Heart right ventricle (tissue), 16 donors: ENCODE data around the gene TAF4. TPM values are rescaled to one million over a fixed set of nuclear protein-coding genes. Genes with fewer than 3 reads are reported as not detected.

Experiments
- ATAC-seq, 8 donors: fragments of 200-7000 bp; cut with Tn5 transposase; one replicate each; pipeline ENCODE4 v1.9.1; 2020; ENCODE audit warnings: mild to moderate bottlenecking in 8 of 8, moderate library complexity in 8 of 8, moderate number of reproducible peaks in 1 of 8
- DNase-seq, 2 donors: peaks; one replicate each; pipeline ENCODE4 v3.0.0-alpha.2; 2020
- H3K27ac ChIP-seq, 10 donors: fragments of 200-600 bp; sonication (generic) in 2 of 10; one replicate each; pipeline versions ENCODE4 v1.5.0 to v1.8.0; 2020 to 2022; ENCODE audit warnings: mild to moderate bottlenecking in 3 of 10
- H3K27me3 ChIP-seq, 7 donors: fragments of 200-600 bp; one replicate each; pipeline ENCODE4 v1.8.0; 2021 to 2022; ENCODE audit warnings: mild to moderate bottlenecking in 2 of 7
- H3K36me3 ChIP-seq, 9 donors: fragments of 200-600 bp; sonication (generic) in 1 of 9; one replicate each; pipeline versions ENCODE4 v1.5.0 to v1.8.0; 2020 to 2022; ENCODE audit warnings: mild to moderate bottlenecking in 2 of 9
- H3K4me1 ChIP-seq, 9 donors: fragments of 200-600 bp; sonication (generic) in 1 of 9; one replicate each; pipeline versions ENCODE4 v1.5.0 to v1.8.0; 2020 to 2022; ENCODE audit warnings: mild to moderate bottlenecking in 4 of 9
- H3K4me3 ChIP-seq, 10 donors: fragments of 200-600 bp; sonication (generic) in 2 of 10; one replicate each; pipeline versions ENCODE4 v1.5.0 to v1.8.0; 2020 to 2022; ENCODE audit warnings: mild to moderate bottlenecking in 7 of 10, moderate library complexity in 2 of 10
- H3K9me3 ChIP-seq, 11 donors: fragments of 200-600 bp in 10 of 11; sonication (generic) in 2 of 11; one replicate each; pipeline versions ENCODE4 v1.5.0 to v1.8.0; 2013 to 2022; ENCODE audit warnings: mild to moderate bottlenecking in 2 of 11, control low read depth in 1 of 11, moderate library complexity in 1 of 11
- WGBS, 2 donors: extraction: QIAGEN DNeasy Blood & Tissue Kit; methylation state at CpG; one replicate each; pipeline ENCODE4 v1.1.7; 2013; ENCODE audit warnings: inconsistent platforms in 1 of 2; 5-methylcytosine and 5-hydroxymethylcytosine counted together
- intact Hi-C, 10 donors: fragments of 100-400 bp; cut with DNase I; formaldehyde crosslinking; loops; one replicate each; pipeline versions ENCODE4 v1.11.1 to v1.14.2; 2022
- polyA plus RNA-seq, 2 donors: library from polyadenylated mRNA; stranded (reverse); fragments of 200-250 nt; gene quantifications; one replicate each; pipeline ENCODE4 v1.2.3, GENCODE V29; 2013
- total RNA-seq, 10 donors: library from RNA; stranded (reverse); fragmentation: NEBNext Ultra II Directional in 3 of 10; extraction: Animal tissue kit (Norgen Biotek cat#: 25700) in 3 of 10; gene quantifications; one replicate each; pipeline versions ENCODE4 v1.2.1 to v1.2.4, GENCODE V29; 2021 to 2023
- TF ChIP-seq, protein P1 (sequence below), 9 donors: fragments of 200-600 bp; sonication (generic) in 2 of 9; IDR thresholded peaks; one replicate each; pipeline versions ENCODE4 v1.5.0 to v1.8.0; 2021 to 2022; ENCODE audit warnings: antibody characterized with exemption in 9 of 9, mild to moderate bottlenecking in 5 of 9, moderate library complexity in 1 of 9
- donor health status: Arrhythmogenic right ventricular cardiomyopathy.
- donor health status: ischemic (EF 13 %, LVEDD 7.1; RV severe dilation, severe dysfunction).
- donor health status: healthy with polysubstance abuse.
- donor health status: DM: no; HTN: yes; CAD: no.
- donor health status: DM: no; HTN: no; CAD: no.
- donor health status: ischemic (EF 25% LVEDD 6.9; RV normal size, moderate dysfunction).
- donor health status: ischemic (EF 25% LVEDD 5.7; RV mildly dilated, moderate dysfunction).
- donor health status: healthy.
- donor health status: DM: yes; HTN: yes; CAD: no.
- donor health status: Ischemic cardiomyopathy.
- donor health status: ischemic (EF 35%, LVEDD 5.7; RV mildly dilated, moderate dysfunction).
- donor health status: nonischemic (EF 11% LVEDD 7.7; RV severe dilation, severe dysfunction).
- donor health status: DM: yes; HTN: yes; CAD: no.
- donor health status: PGD.
- donor health status: ischemic (EF 29% LVEDD 5.4; RV normal size, mild dysfunction).
- donor health status: nonischemic (EF 23%, LVEDD 6.1; RV moderate dilation, normal function).

Gene TAF4
- total and polyA plus RNA-seq, 12 donors, result 3.7 to 14.8 (median 11.0) TPM

DNA sequence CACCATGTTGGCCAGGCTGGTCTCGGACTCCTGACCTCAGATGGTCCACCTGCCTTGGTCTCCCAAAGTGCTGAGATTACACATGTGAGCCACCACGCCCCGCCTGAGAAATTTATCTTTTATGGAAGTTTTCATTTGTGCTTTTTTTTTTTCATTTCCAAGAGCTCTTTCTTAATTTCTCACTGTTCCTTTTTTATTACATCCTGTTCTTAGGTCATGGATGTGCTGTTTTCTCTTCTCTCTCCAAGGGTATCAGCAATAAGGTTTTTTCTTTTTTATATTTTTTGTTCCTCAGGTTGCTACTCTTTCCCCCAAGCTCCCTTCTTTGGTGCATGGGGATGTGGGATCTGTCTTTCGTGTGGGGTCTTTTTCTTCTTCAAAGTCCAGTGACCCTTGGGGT, 35.4 kb upstream of the TAF4 start:
- no peak overlapping the region for H3K4me3 ChIP-seq
- H3K36me3 ChIP-seq, result no peaks in the 10 kb centered on the region
- WGBS, 2 donors, result 89 to 90% methylated on average over 4 of the region's 4 CpGs

DNA sequence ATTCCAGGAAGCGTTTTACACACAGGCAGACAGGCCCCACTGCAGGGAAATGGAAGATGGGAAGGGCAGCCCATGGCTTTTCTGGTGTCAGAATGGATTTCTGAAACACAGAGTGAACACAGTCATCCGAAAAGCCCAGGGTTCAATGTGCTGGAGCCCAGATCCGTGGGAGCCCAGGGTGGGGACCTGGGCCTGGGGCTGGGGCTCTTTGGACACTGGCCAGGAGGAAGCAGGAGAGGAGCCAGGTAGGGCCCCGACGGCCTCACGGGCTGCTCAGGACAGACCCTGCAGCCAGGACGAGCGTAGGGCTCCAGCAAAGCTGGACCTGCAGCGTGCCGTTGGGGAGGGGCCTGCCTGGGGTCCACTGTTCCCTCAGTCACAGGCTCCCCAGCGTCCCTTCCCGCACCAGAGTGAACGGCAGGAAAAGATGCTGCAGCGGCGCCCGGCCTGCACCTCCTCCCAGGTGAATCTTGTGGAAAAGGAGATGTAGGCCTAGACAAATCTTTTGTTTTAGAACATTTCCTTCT, 32.3 kb upstream of the TAF4 start:
- ATAC-seq, result no peak
- intact Hi-C loops, result no loop called here
- Histone ChIP-seq H3K4me1 (no peaks in the 10 kb centered on the region), H3K27me3 (peaks cover 0 to 8% (median 0%) of the 10 kb centered on the region in 7 donors), H3K27ac (no peak overlapping the region), H3K4me3 (no peak overlapping the region), H3K9me3 (peaks cover 0 to 29% (median 2%) of the 10 kb centered on the region in 11 donors), H3K36me3 (no peaks in the 10 kb centered on the region)
- WGBS, 2 donors, result 74 to 78% methylated on average over 16 of the region's 16 CpGs
- TF ChIP-seq, protein P1, sequence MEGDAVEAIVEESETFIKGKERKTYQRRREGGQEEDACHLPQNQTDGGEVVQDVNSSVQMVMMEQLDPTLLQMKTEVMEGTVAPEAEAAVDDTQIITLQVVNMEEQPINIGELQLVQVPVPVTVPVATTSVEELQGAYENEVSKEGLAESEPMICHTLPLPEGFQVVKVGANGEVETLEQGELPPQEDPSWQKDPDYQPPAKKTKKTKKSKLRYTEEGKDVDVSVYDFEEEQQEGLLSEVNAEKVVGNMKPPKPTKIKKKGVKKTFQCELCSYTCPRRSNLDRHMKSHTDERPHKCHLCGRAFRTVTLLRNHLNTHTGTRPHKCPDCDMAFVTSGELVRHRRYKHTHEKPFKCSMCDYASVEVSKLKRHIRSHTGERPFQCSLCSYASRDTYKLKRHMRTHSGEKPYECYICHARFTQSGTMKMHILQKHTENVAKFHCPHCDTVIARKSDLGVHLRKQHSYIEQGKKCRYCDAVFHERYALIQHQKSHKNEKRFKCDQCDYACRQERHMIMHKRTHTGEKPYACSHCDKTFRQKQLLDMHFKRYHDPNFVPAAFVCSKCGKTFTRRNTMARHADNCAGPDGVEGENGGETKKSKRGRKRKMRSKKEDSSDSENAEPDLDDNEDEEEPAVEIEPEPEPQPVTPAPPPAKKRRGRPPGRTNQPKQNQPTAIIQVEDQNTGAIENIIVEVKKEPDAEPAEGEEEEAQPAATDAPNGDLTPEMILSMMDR (IDR thresholded peaks at IDR 0.05), result no peak
- no peak for DNase-seq

More for the DNA sequence above, 35.4 kb upstream of the TAF4 start:
- ATAC-seq, result no peak
- H3K4me1 ChIP-seq, result no peaks in the 10 kb centered on the region
- H3K27me3 ChIP-seq, result peaks cover 0 to 8% (median 0%) of the 10 kb centered on the region in 7 donors
- DNase-seq, result no peak
- no peak overlapping the region for H3K27ac ChIP-seq
- TF ChIP-seq, protein P1 (IDR thresholded peaks at IDR 0.05), result no peak
- intact Hi-C loops, result no loop called here
- H3K9me3 ChIP-seq, result peaks cover 0 to 37% (median 2%) of the 10 kb centered on the region in 11 donors

DNA sequence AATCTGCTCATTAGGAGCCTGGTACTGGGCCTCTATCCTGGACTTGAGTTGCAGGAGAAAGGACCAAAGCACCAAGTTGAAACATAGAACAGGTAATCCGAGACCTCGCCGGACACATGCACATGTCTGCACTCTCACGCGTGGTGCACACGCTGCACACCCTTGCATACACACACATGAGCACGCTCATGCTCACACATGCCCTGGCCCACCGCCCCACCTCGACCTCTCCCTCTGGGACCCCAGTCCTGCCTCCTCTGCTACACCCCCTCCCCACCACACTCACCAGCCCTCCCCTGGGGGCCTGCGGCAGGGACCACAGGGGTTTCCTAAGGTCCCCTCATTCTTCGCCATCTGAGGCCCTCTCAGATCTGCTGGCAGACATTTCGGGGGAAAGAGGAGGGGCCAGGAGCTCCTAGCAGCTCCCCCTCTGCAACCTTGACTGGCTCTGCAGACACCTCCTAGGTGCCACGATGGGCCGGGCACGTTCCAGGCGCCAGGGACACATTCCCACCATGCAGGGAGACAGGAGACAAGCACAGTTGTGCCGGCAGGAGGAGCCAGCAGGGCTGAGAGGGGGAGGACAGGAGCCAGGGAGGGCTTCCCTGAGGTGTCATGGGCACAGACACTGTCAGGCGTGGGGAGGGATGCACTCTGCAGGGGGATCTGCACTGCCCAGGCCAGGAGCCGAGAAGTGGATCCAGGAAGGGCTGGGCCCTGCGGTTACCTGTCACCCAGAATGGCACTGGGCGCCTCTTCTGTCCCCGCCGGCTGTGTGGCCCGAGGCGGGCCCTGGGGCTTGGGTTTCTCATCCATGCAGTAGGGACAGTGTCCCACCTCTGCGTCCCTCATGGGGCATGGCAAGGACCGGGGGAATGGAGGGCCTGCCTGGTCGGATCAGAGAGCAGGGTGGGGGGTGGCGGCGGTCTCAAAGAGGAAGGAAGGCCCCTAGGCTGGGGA, 31.0 kb upstream of the TAF4 start:
- H3K27me3 ChIP-seq, result peaks cover 0 to 7% (median 0%) of the 10 kb centered on the region in 7 donors
- no peak for DNase-seq
- TF ChIP-seq, protein P1 (IDR thresholded peaks at IDR 0.05), result no peak
- intact Hi-C loops, result no loop called here
- H3K4me1 ChIP-seq, result no peaks in the 10 kb centered on the region
- no peak overlapping the region for H3K4me3 ChIP-seq
- H3K9me3 ChIP-seq, result peaks cover 0 to 20% (median 2%) of the 10 kb centered on the region in 11 donors
- no peak overlapping the region for H3K27ac ChIP-seq
- WGBS, 2 donors, result 83 to 87% methylated on average over 29 to 30 of the region's 30 CpGs
- no peaks in the 10 kb centered on the region for H3K36me3 ChIP-seq
- ATAC-seq, result no peak

DNA sequence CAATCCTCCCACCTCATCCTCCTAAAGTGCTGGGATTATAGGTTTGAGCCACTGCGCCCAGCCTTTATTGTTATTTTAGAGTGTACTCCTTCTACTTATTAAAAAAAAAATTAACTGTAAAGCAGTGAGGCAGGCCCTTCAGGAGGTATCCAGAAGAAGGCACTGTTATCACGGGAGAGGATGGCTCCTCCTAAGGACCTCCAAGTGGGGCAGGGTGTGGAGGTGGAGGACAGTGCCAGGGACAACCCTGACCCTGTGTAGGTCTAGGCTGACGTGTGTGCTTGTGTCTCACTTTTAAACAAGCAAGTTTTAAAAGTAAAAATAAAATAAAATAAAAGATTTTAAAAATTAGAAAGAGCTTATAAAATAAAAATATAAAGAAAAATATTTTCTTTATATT, 23.7 kb upstream of the TAF4 start:
- Histone ChIP-seq H3K36me3 (no peaks in the 10 kb centered on the region), H3K27ac (no peak overlapping the region), H3K9me3 (no peaks in the 10 kb centered on the region), H3K4me3 (no peak overlapping the region), H3K27me3 (peaks cover 0 to 17% (median 0%) of the 10 kb centered on the region in 7 donors), H3K4me1 (no peaks in the 10 kb centered on the region)
- ATAC-seq (peak in 1 of 8 donors; percentile 61), DNase-seq (no peak)
- TF ChIP-seq, protein P1 (IDR thresholded peaks at IDR 0.05), result peak in 1 of 9 donors; percentile 22
- WGBS, 2 donors, result 40% methylated on average over 3 of the region's 3 CpGs
- intact Hi-C loops, result no loop called here
